Esophagus muscularis mucosa (tissue), 4 donors: Measurements from ENCODE around the gene ANKRD35. TPM values are rescaled to one million over a fixed set of nuclear protein-coding genes. Genes with fewer than 3 reads are reported as not detected.

Experiments
- DNase-seq: peaks from one replicate; pipeline ENCODE4 v3.0.0-alpha.2; 2017; ENCODE audit errors: extremely low spot score
- H3K27ac ChIP-seq, 4 donors: fragments of 200-600 bp; sonication (generic); replicated peaks in 1 of 4; 1 replicate in 3 of 4; 2 replicates in 1 of 4; pipeline ENCODE4 v1.5.1; 2016 to 2019; ENCODE audit warnings: mild to moderate bottlenecking in 1 of 4
- H3K27me3 ChIP-seq, 4 donors: fragments of 200-600 bp; sonication (generic); one replicate each; pipeline versions ENCODE4 v1.5.1 to v1.6.0; 2016 to 2019
- H3K36me3 ChIP-seq, 4 donors: fragments of 200-600 bp; sonication (generic); one replicate each; pipeline ENCODE4 v1.5.1; 2016 to 2019
- H3K4me1 ChIP-seq, 4 donors: fragments of 200-600 bp; sonication (generic); one replicate each; pipeline ENCODE4 v1.5.1; 2016 to 2019
- H3K4me3 ChIP-seq, 4 donors: fragments of 200-600 bp; sonication (generic); 1 replicate in 2 of 4; 2 replicates in 2 of 4; pipeline ENCODE4 v1.5.1; 2016 to 2019; ENCODE audit warnings: mild to moderate bottlenecking in 4 of 4, moderate library complexity in 1 of 4
- H3K9me3 ChIP-seq, 4 donors: fragments of 200-600 bp; sonication (generic); 1 replicate in 3 of 4; 2 replicates in 1 of 4; pipeline ENCODE4 v1.5.1; 2016 to 2019
- CTCF ChIP-seq, 3 experiments: fragments of 200-600 bp in 2 of 3; fragments of 450-650 bp in 1 of 3; sonication (generic) in 2 of 3; IDR thresholded peaks; one replicate each; pipeline ENCODE4 v1.5.1; 2017 to 2019; ENCODE audit warnings: antibody characterized with exemption in 3 of 3, mild to moderate bottlenecking in 2 of 3, moderate library complexity in 1 of 3
- EP300 ChIP-seq: sonication (generic); formaldehyde crosslinking; IDR thresholded peaks from one replicate; pipeline ENCODE4 v1.6.1; 2017; ENCODE audit warnings: antibody characterized with exemption
- POLR2A ChIP-seq: fragments of 450-650 bp; IDR thresholded peaks from one replicate; pipeline ENCODE4 v1.6.1; 2017; ENCODE audit warnings: antibody characterized with exemption, moderate library complexity, mild to moderate bottlenecking, low read depth
- POLR2AphosphoS5 ChIP-seq, 2 donors: sonication (generic); formaldehyde crosslinking; IDR thresholded peaks; one replicate each; pipeline ENCODE4 v1.6.1; 2017; ENCODE audit warnings: antibody characterized with exemption in 2 of 2
- WGBS: methylation state at CpG from one replicate; pipeline ENCODE4 v1.1.5; 2018; 5-methylcytosine and 5-hydroxymethylcytosine counted together
- intact Hi-C: fragments of 100-400 bp; cut with DNase I; formaldehyde crosslinking; loops from one replicate; pipeline ENCODE4 v1.15.1; 2023
- total RNA-seq, 4 donors: library from RNA; depleted of rRNA; stranded (reverse); fragments of >200 nt; gene quantifications; one replicate each; pipeline versions ENCODE4 v1.1.0 to v1.2.1, GENCODE V29; 2016

Gene ANKRD35
- total RNA-seq, 4 donors from 2014 or later, result 4.0 to 11.1 (median 8.4) TPM

- no peaks in the 10 kb centered on the region for H3K9me3 ChIP-seq
- TF ChIP-seq EP300 (no peak), CTCF (IDR thresholded peaks at IDR 0.05) (no peak), POLR2A (no peak), POLR2AphosphoS5 (IDR thresholded peaks at IDR 0.05) (no peak)
- 72% methylated on average over 4 of the region's 7 CpGs for WGBS
- intact Hi-C loops, result no loop called here
- no peak overlapping the region for H3K4me3 ChIP-seq
- H3K27me3 ChIP-seq, result no peaks in the 10 kb centered on the region
- no peaks in the 10 kb centered on the region for H3K36me3 ChIP-seq
- DNase-seq, result no peak
- peaks cover 0 to 4% (median 3%) of the 10 kb centered on the region in 4 donors for H3K4me1 ChIP-seq
- no peak overlapping the region for H3K27ac ChIP-seq
Measured at GRCh38 chr1:145877923-145878486, 7.7 kb downstream of the ANKRD35 start.

- WGBS, result 94% methylated on average over 12 of the region's 12 CpGs
- DNase-seq, result no peak
- no peaks in the 10 kb centered on the region for H3K9me3 ChIP-seq
Measured at GRCh38 chr1:145874646-145875045, 11.0 kb downstream of the ANKRD35 start.

GRCh38 chr1:145871994-145872924 lies 13.4 kb downstream of the ANKRD35 start:
- DNase-seq, result no peak
- no peaks in the 10 kb centered on the region for H3K27me3 ChIP-seq
- peak overlapping the region; percentile 57 to 66 (median 60) for H3K4me3 ChIP-seq
- peaks cover 0 to 6% (median 2%) of the 10 kb centered on the region in 4 donors for H3K36me3 ChIP-seq
- H3K27ac ChIP-seq, result peak overlapping the region; percentile 80 to 91 (median 86)
- peak; percentile 24 to 39 for TF ChIP-seq POLR2AphosphoS5 (IDR thresholded peaks at IDR 0.05)
- no peak for TF ChIP-seq POLR2A
- intact Hi-C loops, result no loop called here
- H3K4me1 ChIP-seq, result peaks cover 11 to 43% (median 32%) of the 10 kb centered on the region in 4 donors
- no peaks in the 10 kb centered on the region for H3K9me3 ChIP-seq
- WGBS, result 13% methylated on average over 17 of the region's 47 CpGs

More at GRCh38 chr1:145874646-145875045, 11.0 kb downstream of the ANKRD35 start:
- Histone ChIP-seq H3K4me1 (peaks cover 11 to 36% (median 30%) of the 10 kb centered on the region in 4 donors), H3K36me3 (no peaks in the 10 kb centered on the region), H3K27me3 (no peaks in the 10 kb centered on the region), H3K4me3 (no peak overlapping the region), H3K27ac (no peak overlapping the region)
- no peak for TF ChIP-seq EP300
- no peak for TF ChIP-seq CTCF (IDR thresholded peaks at IDR 0.05)
- no peak for TF ChIP-seq POLR2A
- TF ChIP-seq POLR2AphosphoS5 (IDR thresholded peaks at IDR 0.05), result no peak
- intact Hi-C loops, result no loop called here

- Histone ChIP-seq H3K36me3 (peaks cover 0 to 23% (median 5%) of the 10 kb centered on the region in 4 donors), H3K27me3 (no peaks in the 10 kb centered on the region), H3K4me3 (no peak overlapping the region), H3K27ac (no peak overlapping the region), H3K9me3 (no peaks in the 10 kb centered on the region), H3K4me1 (peaks cover 11 to 43% (median 31%) of the 10 kb centered on the region in 4 donors)
- no peak for DNase-seq
- intact Hi-C loops, result no loop called here
- TF ChIP-seq POLR2A, result no peak
- no peak for TF ChIP-seq POLR2AphosphoS5 (IDR thresholded peaks at IDR 0.05)
- no peak for TF ChIP-seq EP300
- TF ChIP-seq CTCF (IDR thresholded peaks at IDR 0.05), result no peak
- WGBS, result 77% methylated on average over 4 of the region's 4 CpGs
Measured at GRCh38 chr1:145868232-145868631, 17.4 kb downstream of the ANKRD35 start.
